HepG2 (cell line): ENCODE results near the gene ADRM1. TPM values are rescaled to one million over a fixed set of nuclear protein-coding genes. Genes with fewer than 3 reads are reported as not detected.

Experiments
- BRD4 ChIP-seq: sonication (generic); formaldehyde crosslinking; IDR thresholded peaks from 2 replicates; pipeline ENCODE4 v1.4.0; 2020; ENCODE audit warnings: missing genetic modification reagents
- CBX1 ChIP-seq: IDR thresholded peaks from one replicate; pipeline ENCODE4 v1.6.1; 2016; ENCODE audit warnings: antibody characterized with exemption, low read depth
- CENPT ChIP-seq: sonication (generic); formaldehyde crosslinking; IDR thresholded peaks from 2 replicates; pipeline ENCODE4 v1.8.0; 2022; ENCODE audit warnings: low read depth, mild to moderate bottlenecking, moderate library complexity, missing genetic modification reagents
- DMTF1 ChIP-seq: sonication (generic); formaldehyde crosslinking; IDR thresholded peaks from 2 replicates; pipeline ENCODE4 v1.4.0; 2020; ENCODE audit warnings: mild to moderate bottlenecking, missing genetic modification reagents
- DPF2 ChIP-seq: sonication (generic); formaldehyde crosslinking; IDR thresholded peaks from 2 replicates; pipeline ENCODE4 v1.4.0; 2020; ENCODE audit warnings: mild to moderate bottlenecking, low read depth, missing genetic modification reagents, borderline replicate concordance
- FUBP1 ChIP-seq: sonication (generic); formaldehyde crosslinking; IDR thresholded peaks from 2 replicates; pipeline ENCODE4 v1.5.1; 2020; ENCODE audit warnings: missing genetic modification reagents, mild to moderate bottlenecking, borderline replicate concordance
- HOXD1 ChIP-seq: sonication (generic); formaldehyde crosslinking; IDR thresholded peaks from 2 replicates; pipeline ENCODE4 v1.5.0; 2020; ENCODE audit warnings: missing genetic modification reagents
- POLR2A ChIP-seq, 2 experiments: IDR thresholded peaks; 2 replicates each; pipeline ENCODE4 v1.6.1; 2011; ENCODE audit warnings: low read depth in 2 of 2, low read length in 2 of 2, mild to moderate bottlenecking in 1 of 2, moderate library complexity in 1 of 2; ENCODE audit not compliant: insufficient read depth in 1 of 2
- PRDM10 ChIP-seq: sonication (generic); formaldehyde crosslinking; IDR thresholded peaks from 2 replicates; pipeline ENCODE4 v1.4.0; 2020; ENCODE audit warnings: low read depth, missing genetic modification reagents
- U2AF2 ChIP-seq: fragments of 200-400 bp; formaldehyde crosslinking; IDR thresholded peaks from 2 replicates; pipeline ENCODE4 v1.6.1; 2017; ENCODE audit warnings: low read depth, mild to moderate bottlenecking, low read length
- ZBTB2 ChIP-seq: sonication (generic); formaldehyde crosslinking; IDR thresholded peaks from 2 replicates; pipeline ENCODE4 v1.8.0; 2022; ENCODE audit warnings: low read depth, missing genetic modification reagents
- ZNF234 ChIP-seq: sonication (generic); formaldehyde crosslinking; conservative IDR thresholded peaks from 2 replicates; pipeline ENCODE4 v1.5.1; 2020; ENCODE audit warnings: mild to moderate bottlenecking, missing genetic modification reagents
- ZNF260 ChIP-seq: sonication (generic); formaldehyde crosslinking; IDR thresholded peaks from 2 replicates; pipeline ENCODE4 v1.4.0; 2020; ENCODE audit warnings: missing genetic modification reagents, low read depth, mild to moderate bottlenecking, borderline replicate concordance
- ZNF776 ChIP-seq: sonication (generic); formaldehyde crosslinking; IDR thresholded peaks from 2 replicates; pipeline ENCODE4 v1.4.0; 2020; ENCODE audit warnings: mild to moderate bottlenecking, missing genetic modification reagents
- ZNF784 ChIP-seq: sonication (generic); formaldehyde crosslinking; IDR thresholded peaks from 2 replicates; pipeline ENCODE4 v1.5.1; 2020; ENCODE audit warnings: missing genetic modification reagents, mild to moderate bottlenecking, borderline replicate concordance
- ZNF816 ChIP-seq: sonication (generic); formaldehyde crosslinking; IDR thresholded peaks from 2 replicates; pipeline ENCODE4 v1.8.0; 2022; ENCODE audit warnings: missing genetic modification reagents, mild to moderate bottlenecking, borderline replicate concordance
- ZSCAN9 ChIP-seq: IDR thresholded peaks from 2 replicates; pipeline ENCODE4 v1.6.1; 2016; ENCODE audit warnings: borderline replicate concordance
- polyA plus RNA-seq, 8 experiments: library from polyadenylated mRNA; depleted of rRNA in 3 of 8; stranded (reverse) in 7 of 8; unstranded in 1 of 8; fragments of >200 nt; fragmentation: Illumina TruSeq in 4 of 8; extraction: Trizol in 4 of 8; gene quantifications; 2 replicates each; pipeline versions ENCODE4 v1.2.1 to v1.2.3, GENCODE V29; 2011 to 2016; ENCODE audit warnings: low read depth in 4 of 8, missing spikeins in 1 of 8, mixed read lengths in 1 of 8; ENCODE audit not compliant: insufficient read depth in 1 of 8
- total RNA-seq, 5 experiments: library from RNA; depleted of rRNA; stranded (reverse); fragments of >200 nt; fragmentation: Illumina TruSeq; extraction: Trizol; gene quantifications; 2 replicates each; pipeline ENCODE4 v1.2.3, GENCODE V29; 2016; ENCODE audit warnings: low read depth in 1 of 5

ADRM1 gene
- total and polyA plus RNA-seq, 2 of the 13 experiments (the other 11 are each of a cell fraction or from before 2014, with no cell fraction given), result 92.9 to 154 TPM

- TF ChIP-seq FUBP1 (no peak), ZNF816 (CRISPR knock-in tag) (no peak), HOXD1 (CRISPR knock-in tag) (no peak), U2AF2 (no peak), CENPT (CRISPR knock-in tag) (no peak), ZNF784 (CRISPR knock-in tag) (no peak), ZNF260 (CRISPR knock-in tag) (no peak), DMTF1 (no peak), ZNF776 (CRISPR knock-in tag) (0 out of 2 replicates have a peak, but pooled peaks have one; percentile 11), ZNF234 (CRISPR knock-in tag) (no peak), BRD4 (no peak), ZSCAN9 (CRISPR knock-in tag) (no peak), PRDM10 (CRISPR knock-in tag) (no peak), ZBTB2 (CRISPR knock-in tag) (no peak), DPF2 (CRISPR knock-in tag) (no peak), CBX1 (no peak), POLR2A (IDR thresholded peaks at IDR 0.05; ENCODE audit: insufficient read depth in 1 of 2, low read depth in 2 of 2, low read length in 2 of 2) (peak in 1 of 2 experiments; percentile 31; a peak in 1 of 4 replicates)
These were observed 5.5 kb downstream of the ADRM1 start (continued) for GRCh38 chr20:62308102-62308822.
